Renal cortical epithelial cell (primary cell): ENCODE measurements around the gene TRIM56. TPM values are rescaled to one million over a fixed set of nuclear protein-coding genes. Genes with fewer than 3 reads are reported as not detected.
"Not testable (repeated sequence)": the region's sequence is repeated elsewhere in the genome, so short reads cannot be mapped to it uniquely, and the experiment has no call there.

Experiments
- DNase-seq: peaks from one replicate; pipeline ENCODE4 v3.0.0-alpha.2; 2011; ENCODE audit warnings: low read depth
- total RNA-seq: library from RNA; depleted of rRNA; stranded (reverse); fragments of >200 nt; gene quantifications from 2 replicates; pipeline ENCODE4 v1.2.3, GENCODE V29; 2014

Gene TRIM56
- total RNA-seq, 1 donor from 2014 or later = 43.8 TPM

GRCh38 chr7:101092266-101092905 is 7.1 kb downstream of the TRIM56 start:
- not testable (repeated sequence) for DNase-seq

GRCh38 chr7:101093906-101094305 is 8.6 kb downstream of the TRIM56 start:
- DNase-seq = no peak

- DNase-seq = no peak
Observed at GRCh38 chr7:101094376-101094775, 9.1 kb downstream of the TRIM56 start.

- peak; percentile 39 for DNase-seq
Observed at GRCh38 chr7:101094791-101095375, 9.6 kb downstream of the TRIM56 start.

- DNase-seq = no peak
Observed at GRCh38 chr7:101096331-101096956, 11.2 kb downstream of the TRIM56 start.

- no peak for DNase-seq
Observed at GRCh38 chr7:101096957-101097347, 11.7 kb downstream of the TRIM56 start.

GRCh38 chr7:101097561-101097960 is 12.3 kb downstream of the TRIM56 start:
- DNase-seq = no peak

GRCh38 chr7:101099969-101100781 is 14.9 kb downstream of the TRIM56 start:
- DNase-seq = peak; percentile 96

GRCh38 chr7:101100858-101101847 is 15.9 kb downstream of the TRIM56 start:
- DNase-seq = no peak

- DNase-seq = no peak
Observed at GRCh38 chr7:101102026-101102425, 16.7 kb downstream of the TRIM56 start.

- not testable (repeated sequence) for DNase-seq
Observed at GRCh38 chr7:101103701-101104100, 18.4 kb downstream of the TRIM56 start.

- no peak for DNase-seq
Observed at GRCh38 chr7:101104193-101104713, 19.0 kb downstream of the TRIM56 start.

- DNase-seq = no peak
Observed at GRCh38 chr7:101104799-101105198, 19.5 kb downstream of the TRIM56 start.

GRCh38 chr7:101105248-101105647 is 20.0 kb downstream of the TRIM56 start:
- not testable (repeated sequence) for DNase-seq

GRCh38 chr7:101106386-101106785 is 21.1 kb downstream of the TRIM56 start:
- DNase-seq = no peak

GRCh38 chr7:101108330-101108857 is 23.1 kb downstream of the TRIM56 start:
- peak; percentile 92 for DNase-seq

GRCh38 chr7:101108961-101109360 is 23.7 kb downstream of the TRIM56 start:
- DNase-seq = peak; percentile 75

GRCh38 chr7:101109368-101109767 is 24.1 kb downstream of the TRIM56 start:
- DNase-seq = no peak

- no peak for DNase-seq
Observed at GRCh38 chr7:101111261-101111660, 26.0 kb downstream of the TRIM56 start.

GRCh38 chr7:101112233-101112632 is 27.0 kb downstream of the TRIM56 start:
- DNase-seq = peak; percentile 94

GRCh38 chr7:101113140-101113539 is 27.9 kb downstream of the TRIM56 start:
- not testable (repeated sequence) for DNase-seq
